HCT116 (cell line): ENCODE data around the gene CHID1. TPM values are rescaled to one million over a fixed set of nuclear protein-coding genes. Genes with fewer than 3 reads are reported as not detected.

Experiments used
- ATAC-seq: fragments of 200-7000 bp; cut with Tn5 transposase; 2 replicates; pipeline ENCODE4 v1.9.1; 2020; ENCODE audit warnings: mild to moderate bottlenecking, moderate library complexity
- BruUV-seq: library from RNA; stranded (reverse); fragments of 400-500 nt; replicated peaks from 2 replicates; lab custom pipeline; 2021; lab: Mats Ljungman, UMichigan
- CTCF ChIA-PET: fragments of 300-600 bp; sonication (Branson Sonifier 250); formaldehyde crosslinking; loops from one replicate; lab custom pipeline; 2021; ENCODE audit warnings: antibody characterized with exemption; lab: Charles Lee
- POLR2A ChIA-PET: fragments of 300-600, 350-600 bp; sonication (Branson Sonifier 250); formaldehyde crosslinking; loops from one replicate; lab custom pipeline; 2021; ENCODE audit warnings: antibody characterized with exemption; lab: Charles Lee
- RAD21 ChIA-PET, 2 experiments: fragments of 300-600 bp; sonication (Branson Sonifier 250); formaldehyde crosslinking; loops; one replicate each; lab custom pipeline; 2023; ENCODE audit warnings: low total read pairs in 2 of 2; ENCODE audit not compliant: uncharacterized antibody in 2 of 2, unreplicated experiment in 2 of 2, low non-redundant PET in 1 of 2; lab: Charles Lee
- DNase-seq: peaks from one replicate; pipeline ENCODE4 v3.0.0-alpha.2; 2010; ENCODE audit warnings: low read depth, low spot score
- H2AFZ ChIP-seq: fragments of 200-600 bp; shearing (Covaris generic), sonication (generic); 2 replicates; pipeline ENCODE4 v1.6.1; 2017; ENCODE audit warnings: low read depth, mixed run types, mixed read lengths, antibody characterized with exemption, low read length; ENCODE audit not compliant: poor library complexity, severe bottlenecking
- H3K27ac ChIP-seq: 2 replicates; pipeline ENCODE4 v1.5.1; 2012; ENCODE audit warnings: low read depth, low read length
- H3K27me3 ChIP-seq: fragments of 200-600 bp; sonication (generic); 2 replicates; pipeline ENCODE4 v1.6.1; 2016; ENCODE audit warnings: mixed run types, low read length, mixed read lengths; ENCODE audit not compliant: insufficient read depth
- H3K36me3 ChIP-seq, 2 experiments: fragments of 200-500 bp in 1 of 2; fragments of 200-600 bp in 1 of 2; sonication (Bioruptor generic) in 1 of 2; sonication (generic) in 1 of 2; 2 replicates each; pipeline versions ENCODE4 v1.5.1 to v1.6.1; 2014 to 2016; ENCODE audit warnings: low read length in 2 of 2, inconsistent platforms in 1 of 2, mixed read lengths in 1 of 2, mixed run types in 1 of 2; ENCODE audit not compliant: insufficient read depth in 2 of 2, control insufficient read depth in 1 of 2
- H3K4me1 ChIP-seq, 2 experiments: fragments of 200-600 bp in 1 of 2; sonication (generic) in 1 of 2; 2 replicates each; pipeline versions ENCODE4 v1.5.1 to v1.6.1; 2012 to 2017; ENCODE audit warnings: low read length in 2 of 2, inconsistent platforms in 1 of 2, mild to moderate bottlenecking in 1 of 2, mixed read lengths in 1 of 2, mixed run types in 1 of 2, moderate library complexity in 1 of 2; ENCODE audit not compliant: insufficient read depth in 2 of 2, control insufficient read depth in 1 of 2
- H3K4me2 ChIP-seq: fragments of 200-600 bp; sonication (generic); 2 replicates; pipeline ENCODE4 v1.6.1; 2017; ENCODE audit warnings: mixed run types, low read length, mixed read lengths
- H3K4me3 ChIP-seq, 2 experiments: fragments of 200-600 bp in 1 of 2; sonication (generic) in 1 of 2; replicated peaks in 1 of 2; 2 replicates each; pipeline ENCODE4 v1.5.1; 2011 to 2016; ENCODE audit warnings: low read length in 2 of 2, control low read depth in 1 of 2, low read depth in 1 of 2, mild to moderate bottlenecking in 1 of 2, mixed read lengths in 1 of 2, mixed run types in 1 of 2
- H3K79me2 ChIP-seq: fragments of 200-600 bp; sonication (generic); 2 replicates; pipeline ENCODE4 v1.6.1; 2017; ENCODE audit warnings: mild to moderate bottlenecking, mixed run types, low read length, moderate library complexity, mixed read lengths; ENCODE audit not compliant: insufficient read depth
- H3K9ac ChIP-seq: fragments of 200-600 bp; sonication (generic); 2 replicates; pipeline ENCODE4 v1.6.1; 2016; ENCODE audit warnings: low read length, mixed read lengths
- H3K9me2 ChIP-seq: fragments of 200-600 bp; sonication (generic), shearing (Covaris generic); 2 replicates; pipeline ENCODE4 v1.6.1; 2017; ENCODE audit warnings: mixed run types, mild to moderate bottlenecking, moderate library complexity; ENCODE audit not compliant: insufficient read depth
- H3K9me3 ChIP-seq, 2 experiments: fragments of 200-500 bp in 1 of 2; fragments of 200-600 bp in 1 of 2; sonication (Bioruptor generic) in 1 of 2; sonication (generic) in 1 of 2; 2 replicates each; pipeline ENCODE4 v1.6.1; 2014 to 2017; ENCODE audit warnings: low read length in 2 of 2, mixed read lengths in 2 of 2, inconsistent platforms in 1 of 2, low read depth in 1 of 2, mild to moderate bottlenecking in 1 of 2, mixed run types in 1 of 2, moderate library complexity in 1 of 2; ENCODE audit not compliant: control insufficient read depth in 1 of 2, insufficient read depth in 1 of 2
- H4K20me1 ChIP-seq: fragments of 200-600 bp; sonication (generic), shearing (Covaris generic); 2 replicates; pipeline ENCODE4 v1.6.1; 2017; ENCODE audit warnings: mixed run types, mild to moderate bottlenecking, moderate library complexity; ENCODE audit not compliant: insufficient read depth
- CBX3 ChIP-seq: IDR thresholded peaks from 2 replicates; pipeline ENCODE4 v1.6.1; 2012; ENCODE audit warnings: low read depth
- CEBPB ChIP-seq: IDR thresholded peaks from 2 replicates; pipeline ENCODE4 v1.6.1; 2012; ENCODE audit warnings: low read depth
- POLR2A ChIP-seq: IDR thresholded peaks from 2 replicates; pipeline ENCODE4 v1.7.0; 2011; ENCODE audit warnings: borderline replicate concordance; ENCODE audit not compliant: insufficient read depth, insufficient read length; ENCODE audit errors: extremely low read depth
- POLR2AphosphoS5 ChIP-seq: IDR thresholded peaks from 2 replicates; pipeline ENCODE4 v1.6.1; 2011; ENCODE audit warnings: mild to moderate bottlenecking, low read depth, low read length, moderate library complexity
- SP1 ChIP-seq: IDR thresholded peaks from 2 replicates; pipeline ENCODE4 v1.6.1; 2012; ENCODE audit warnings: low read depth
- SRF ChIP-seq: IDR thresholded peaks from 2 replicates; pipeline ENCODE4 v1.6.1; 2012; ENCODE audit warnings: low read depth
- ZNF274 ChIP-seq: fragments of 200-500 bp; sonication (Bioruptor generic); IDR thresholded peaks from 2 replicates; pipeline ENCODE4 v1.6.1; 2014; ENCODE audit warnings: mild to moderate bottlenecking, low read depth, low read length, inconsistent platforms
- intact Hi-C: fragments of 100-400 bp; cut with micrococcal nuclease; formaldehyde crosslinking; loops from 2 replicates; pipeline ENCODE4 v1.10.0; 2022
- total RNA-seq: library from RNA; stranded (reverse); gene quantifications from one replicate; pipeline ENCODE4 v1.2.1, GENCODE V29; 2021; ENCODE audit not compliant: unreplicated experiment
- TF ChIP-seq, protein P1 (sequence below), 3 experiments: fragments of 200-600 bp in 1 of 3; sonication (generic) in 1 of 3; IDR thresholded peaks in 2 of 3; conservative IDR thresholded peaks in 1 of 3; 2 replicates each; pipeline ENCODE4 v1.5.1; 2012 to 2017; ENCODE audit warnings: low read depth in 2 of 3, low read length in 2 of 3, antibody characterized with exemption in 1 of 3, borderline replicate concordance in 1 of 3, control low read depth in 1 of 3, mild to moderate bottlenecking in 1 of 3, mixed read lengths in 1 of 3, mixed run types in 1 of 3, moderate library complexity in 1 of 3; ENCODE audit not compliant: insufficient read depth in 1 of 3
- TF ChIP-seq, protein P2 (sequence below): IDR thresholded peaks from 2 replicates; pipeline ENCODE4 v1.6.1; 2012

Gene CHID1
- total RNA-seq, 1 experiment from 2014 or later: 102 TPM

GRCh38 chr11:867856-868358, 42.7 kb downstream of the CHID1 start (continued):
- TF ChIP-seq SP1: no peak
- TF ChIP-seq, protein P1, sequence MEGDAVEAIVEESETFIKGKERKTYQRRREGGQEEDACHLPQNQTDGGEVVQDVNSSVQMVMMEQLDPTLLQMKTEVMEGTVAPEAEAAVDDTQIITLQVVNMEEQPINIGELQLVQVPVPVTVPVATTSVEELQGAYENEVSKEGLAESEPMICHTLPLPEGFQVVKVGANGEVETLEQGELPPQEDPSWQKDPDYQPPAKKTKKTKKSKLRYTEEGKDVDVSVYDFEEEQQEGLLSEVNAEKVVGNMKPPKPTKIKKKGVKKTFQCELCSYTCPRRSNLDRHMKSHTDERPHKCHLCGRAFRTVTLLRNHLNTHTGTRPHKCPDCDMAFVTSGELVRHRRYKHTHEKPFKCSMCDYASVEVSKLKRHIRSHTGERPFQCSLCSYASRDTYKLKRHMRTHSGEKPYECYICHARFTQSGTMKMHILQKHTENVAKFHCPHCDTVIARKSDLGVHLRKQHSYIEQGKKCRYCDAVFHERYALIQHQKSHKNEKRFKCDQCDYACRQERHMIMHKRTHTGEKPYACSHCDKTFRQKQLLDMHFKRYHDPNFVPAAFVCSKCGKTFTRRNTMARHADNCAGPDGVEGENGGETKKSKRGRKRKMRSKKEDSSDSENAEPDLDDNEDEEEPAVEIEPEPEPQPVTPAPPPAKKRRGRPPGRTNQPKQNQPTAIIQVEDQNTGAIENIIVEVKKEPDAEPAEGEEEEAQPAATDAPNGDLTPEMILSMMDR (IDR thresholded peaks at IDR 0.05 in 2 of 3, conservative IDR thresholded peaks at IDR 0.05 in 1 of 3; ENCODE audit: borderline replicate concordance in 1 of 3, insufficient read depth in 1 of 3, low read depth in 2 of 3, low read length in 2 of 3): no peak
- no peak for TF ChIP-seq ZNF274

DNA sequence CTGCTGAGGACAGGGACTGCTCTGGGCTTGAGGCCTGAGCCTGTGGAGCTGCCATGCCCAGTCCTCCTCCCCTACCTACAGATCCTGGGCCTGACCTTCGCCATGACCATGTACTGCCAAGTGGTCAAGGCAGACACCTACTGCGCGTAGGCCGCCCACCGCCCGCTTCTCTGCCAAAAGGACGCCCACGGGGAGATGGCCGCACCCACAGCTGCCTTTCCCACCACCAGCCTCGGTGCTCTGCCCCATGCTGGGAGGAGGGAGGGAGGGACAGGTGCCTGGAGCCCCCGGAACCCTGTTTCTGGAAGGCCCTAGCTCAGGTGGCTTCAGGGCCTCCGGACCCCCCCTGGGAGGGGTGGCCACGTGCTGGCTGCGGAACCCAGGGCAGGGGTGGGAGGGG, 44.1 kb downstream of the CHID1 start:
- no peak for TF ChIP-seq POLR2A
- no peak for TF ChIP-seq CBX3
- no peak for TF ChIP-seq SRF
- TF ChIP-seq, protein P2, sequence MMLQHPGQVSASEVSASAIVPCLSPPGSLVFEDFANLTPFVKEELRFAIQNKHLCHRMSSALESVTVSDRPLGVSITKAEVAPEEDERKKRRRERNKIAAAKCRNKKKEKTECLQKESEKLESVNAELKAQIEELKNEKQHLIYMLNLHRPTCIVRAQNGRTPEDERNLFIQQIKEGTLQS: no peak
- no peak for TF ChIP-seq CEBPB
- TF ChIP-seq POLR2AphosphoS5: no peak
- Histone ChIP-seq H3K4me2 (no peak overlapping the region), H2AFZ (no peak overlapping the region), H3K9me2 (no peaks in the 10 kb centered on the region), H3K79me2 (no peaks in the 10 kb centered on the region), H3K36me3 (no peaks in the 10 kb centered on the region), H3K4me1 (peaks cover 0 to 27% of the 10 kb centered on the region in 2 experiments; a peak in 2 of 4 replicates), H3K4me3 (no peak overlapping the region), H3K27me3 (no peaks in the 10 kb centered on the region), H3K9ac (no peak overlapping the region), H3K9me3 (no peaks in the 10 kb centered on the region), H4K20me1 (no peaks in the 10 kb centered on the region), H3K27ac (no peak overlapping the region)
- ChIA-PET RAD21 (no interaction called here), CTCF (interaction anchor here (0.6 to 2.0 kb wide), 2 partner anchors 10 to 28 kb away, joined by 4 to 8 read pairs; no protein-coding TSS in a partner anchor), POLR2A (no interaction called here)
- BruUV-seq: no TSS peak
- intact Hi-C loops: no loop called here
- DNase-seq (no peak), ATAC-seq (no peak)
